Activated CD8-positive, alpha-beta T cell treated with anti-CD3 and anti-CD28 coated beads, Interleukin-2, amount 10 ng/mL, durations not matched to agents 7 days and 5 days (primary cell): ENCODE data around the gene HNRNPC. TPM values are rescaled to one million over a fixed set of nuclear protein-coding genes. Genes with fewer than 3 reads are reported as not detected.
A peak's percentile ranks its signal among the peaks of the same experiment; 100 is the strongest.
"Not testable (repeated sequence)": the region's sequence is repeated elsewhere in the genome, so short reads cannot be mapped to it uniquely, and the experiment has no call there.

Experiments used
- ATAC-seq: fragments of 150-1000 bp; cut with Tn5 transposase; one replicate; pipeline ENCODE4 v1.10.0; 2021; ENCODE audit warnings: moderate library complexity
- CTCF ChIA-PET: fragments of 350-600 bp; sonication (Branson Sonifier 250); formaldehyde crosslinking; loops from one replicate; lab custom pipeline; 2021; ENCODE audit warnings: antibody characterized with exemption; lab: Charles Lee
- POLR2A ChIA-PET: fragments of 350-600 bp; sonication (Branson Sonifier 250); formaldehyde crosslinking; loops from one replicate; lab custom pipeline; 2021; ENCODE audit warnings: antibody characterized with exemption; lab: Charles Lee
- DNase-seq: peaks from one replicate; pipeline ENCODE4 v3.0.0-alpha.2; 2020
- H3K27ac Mint-ChIP-seq: one replicate; pipeline ENCODE4 v1.8.0; 2021; ENCODE audit warnings: mild to moderate bottlenecking, mixed read lengths
- H3K27me3 Mint-ChIP-seq: one replicate; pipeline ENCODE4 v1.8.0; 2021; ENCODE audit warnings: low read depth, mixed read lengths
- H3K36me3 Mint-ChIP-seq: one replicate; pipeline ENCODE4 v1.8.0; 2021; ENCODE audit warnings: low read depth, mixed read lengths
- H3K4me1 Mint-ChIP-seq: one replicate; pipeline ENCODE4 v1.8.0; 2021; ENCODE audit warnings: low read depth, mixed read lengths
- H3K4me3 Mint-ChIP-seq: one replicate; pipeline ENCODE4 v1.8.0; 2021; ENCODE audit warnings: mild to moderate bottlenecking, mixed read lengths
- H3K9me3 Mint-ChIP-seq: one replicate; pipeline ENCODE4 v1.8.0; 2022; ENCODE audit warnings: mixed read lengths; ENCODE audit not compliant: insufficient read depth
- total RNA-seq, 2 experiments: library from RNA; stranded (reverse); gene quantifications; one replicate each; pipeline ENCODE4 v1.2.3, GENCODE V29; 2021

Gene HNRNPC
- total RNA-seq, 2 experiments from 2014 or later, result 768 to 782 TPM

- no peaks in the 10 kb centered on the region for H3K9me3 Mint-ChIP-seq
- no peak overlapping the region for H3K4me3 Mint-ChIP-seq
- no peaks in the 10 kb centered on the region for H3K27me3 Mint-ChIP-seq
- H3K27ac Mint-ChIP-seq, result no peak overlapping the region
- DNase-seq (no peak), ATAC-seq (no peak)
- ChIA-PET POLR2A (no interaction called here), CTCF (no interaction called here)
- H3K4me1 Mint-ChIP-seq, result peaks cover 56% of the 10 kb centered on the region
- H3K36me3 Mint-ChIP-seq, result peaks cover 73% of the 10 kb centered on the region
Measured at GRCh38 chr14:21219561-21220111, 49.6 kb downstream of the HNRNPC start.

- ChIA-PET POLR2A (no interaction called here), CTCF (no interaction called here)
- H3K36me3 Mint-ChIP-seq, result peaks cover 73% of the 10 kb centered on the region
- H3K27ac Mint-ChIP-seq, result no peak overlapping the region
- H3K27me3 Mint-ChIP-seq, result no peaks in the 10 kb centered on the region
- ATAC-seq (no peak), DNase-seq (no peak)
- H3K4me1 Mint-ChIP-seq, result peaks cover 56% of the 10 kb centered on the region
- no peak overlapping the region for H3K4me3 Mint-ChIP-seq
- no peaks in the 10 kb centered on the region for H3K9me3 Mint-ChIP-seq
Measured at GRCh38 chr14:21219120-21219519, 50.1 kb downstream of the HNRNPC start.

GRCh38 chr14:21215879-21216251, 53.4 kb downstream of the HNRNPC start:
- no peaks in the 10 kb centered on the region for H3K27me3 Mint-ChIP-seq

GRCh38 chr14:21215130-21215878, 53.9 kb downstream of the HNRNPC start:
- POLR2A ChIA-PET, result interaction anchor here (0.7 to 1.2 kb wide), 3 partner anchors 9 to 222 kb away, joined by 3 read pairs; no protein-coding TSS in a partner anchor
- Mint-ChIP-seq H3K27ac (peak overlapping the region; percentile 46), H3K4me1 (peaks cover 49% of the 10 kb centered on the region), H3K36me3 (peaks cover 73% of the 10 kb centered on the region), H3K9me3 (no peaks in the 10 kb centered on the region), H3K27me3 (no peaks in the 10 kb centered on the region), H3K4me3 (no peak overlapping the region)
- ATAC-seq (peak; percentile 21), DNase-seq (no peak)
- CTCF ChIA-PET, result interaction anchor here (1.2 to 1.5 kb wide), 3 partner anchors 8 to 25 kb away, joined by 3 to 4 read pairs (median 4); no protein-coding TSS in a partner anchor

More at GRCh38 chr14:21215879-21216251, 53.4 kb downstream of the HNRNPC start:
- peak; percentile 49 for ATAC-seq
- Mint-ChIP-seq H3K4me1 (peaks cover 51% of the 10 kb centered on the region), H3K4me3 (peak overlapping the region; percentile 10), H3K9me3 (no peaks in the 10 kb centered on the region), H3K27ac (peak overlapping the region; percentile 39), H3K36me3 (peaks cover 74% of the 10 kb centered on the region)
- ChIA-PET CTCF (interaction anchor here (1.5 kb wide), 1 partner anchor 24 kb away, joined by 4 read pairs; no protein-coding TSS in a partner anchor), POLR2A (no interaction called here)
- DNase-seq, result no peak

GRCh38 chr14:21213652-21214051, 55.6 kb downstream of the HNRNPC start:
- H3K9me3 Mint-ChIP-seq, result no peaks in the 10 kb centered on the region
- H3K27ac Mint-ChIP-seq, result peak overlapping the region; percentile 31
- H3K4me3 Mint-ChIP-seq, result no peak overlapping the region
- ATAC-seq (no peak), DNase-seq (no peak)
- H3K4me1 Mint-ChIP-seq, result peaks cover 40% of the 10 kb centered on the region
- peaks cover 75% of the 10 kb centered on the region for H3K36me3 Mint-ChIP-seq
- CTCF ChIA-PET, result no interaction called here
- no peaks in the 10 kb centered on the region for H3K27me3 Mint-ChIP-seq
- POLR2A ChIA-PET, result no interaction called here

GRCh38 chr14:21212824-21213223, 56.4 kb downstream of the HNRNPC start:
- CTCF ChIA-PET, ATAC-seq, H3K27me3 Mint-ChIP-seq, DNase-seq, POLR2A ChIA-PET, H3K4me3 Mint-ChIP-seq, H3K9me3 Mint-ChIP-seq, H3K27ac Mint-ChIP-seq: not testable (repeated sequence)
- Mint-ChIP-seq H3K36me3 (peaks cover 80% of the 10 kb centered on the region), H3K4me1 (peaks cover 36% of the 10 kb centered on the region)

- H3K27ac Mint-ChIP-seq, result no peak overlapping the region
Measured at GRCh38 chr14:21211509-21211908, 57.7 kb downstream of the HNRNPC start.

GRCh38 chr14:21210023-21210422, 59.2 kb downstream of the HNRNPC start:
- Mint-ChIP-seq H3K27ac (no peak overlapping the region), H3K4me1 (peaks cover 20% of the 10 kb centered on the region), H3K36me3 (peaks cover 89% of the 10 kb centered on the region), H3K27me3 (no peaks in the 10 kb centered on the region), H3K4me3 (no peak overlapping the region), H3K9me3 (no peaks in the 10 kb centered on the region)
- ATAC-seq (no peak), DNase-seq (no peak)
- CTCF ChIA-PET, result no interaction called here
- POLR2A ChIA-PET, result no interaction called here

More at GRCh38 chr14:21211509-21211908, 57.7 kb downstream of the HNRNPC start:
- no peaks in the 10 kb centered on the region for H3K27me3 Mint-ChIP-seq
- peaks cover 90% of the 10 kb centered on the region for H3K36me3 Mint-ChIP-seq
- no peaks in the 10 kb centered on the region for H3K9me3 Mint-ChIP-seq
- DNase-seq (no peak), ATAC-seq (no peak)
- POLR2A ChIA-PET, result no interaction called here
- H3K4me1 Mint-ChIP-seq, result peaks cover 34% of the 10 kb centered on the region
- CTCF ChIA-PET, result no interaction called here
- no peak overlapping the region for H3K4me3 Mint-ChIP-seq

GRCh38 chr14:21209185-21209584, 60.1 kb downstream of the HNRNPC start:
- H3K36me3 Mint-ChIP-seq, result peaks cover 89% of the 10 kb centered on the region
- no peaks in the 10 kb centered on the region for H3K9me3 Mint-ChIP-seq
- no peak for ATAC-seq
- no peak overlapping the region for H3K27ac Mint-ChIP-seq
- POLR2A ChIA-PET, result no interaction called here
- H3K27me3 Mint-ChIP-seq, result no peaks in the 10 kb centered on the region
- DNase-seq, result no peak
- peaks cover 13% of the 10 kb centered on the region for H3K4me1 Mint-ChIP-seq
- CTCF ChIA-PET, result interaction anchor here (0.6 kb wide), 1 partner anchor 1552 kb away, joined by 4 read pairs; no protein-coding TSS in a partner anchor
- H3K4me3 Mint-ChIP-seq, result no peak overlapping the region

- ChIA-PET POLR2A (no interaction called here), CTCF (no interaction called here)
- H3K36me3 Mint-ChIP-seq, result peaks cover 90% of the 10 kb centered on the region
- ATAC-seq, result no peak
- no peak overlapping the region for H3K27ac Mint-ChIP-seq
- no peak for DNase-seq
- H3K4me3 Mint-ChIP-seq, result no peak overlapping the region
- peaks cover 8% of the 10 kb centered on the region for H3K4me1 Mint-ChIP-seq
- H3K27me3 Mint-ChIP-seq, result no peaks in the 10 kb centered on the region
- H3K9me3 Mint-ChIP-seq, result no peaks in the 10 kb centered on the region
Measured at GRCh38 chr14:21208554-21208953, 60.7 kb downstream of the HNRNPC start.

- no peak overlapping the region for H3K27ac Mint-ChIP-seq
- peaks cover 88% of the 10 kb centered on the region for H3K36me3 Mint-ChIP-seq
- ChIA-PET CTCF (interaction anchor here (1.0 kb wide), 1 partner anchor 103 kb away, joined by 3 read pairs; no protein-coding TSS in a partner anchor), POLR2A (interaction anchor here (1.1 kb wide), 1 partner anchor 8 kb away, joined by 3 read pairs; no protein-coding TSS in a partner anchor)
- ATAC-seq, result no peak
- no peak for DNase-seq
- no peaks in the 10 kb centered on the region for H3K27me3 Mint-ChIP-seq
- no peaks in the 10 kb centered on the region for H3K9me3 Mint-ChIP-seq
- peaks cover 6% of the 10 kb centered on the region for H3K4me1 Mint-ChIP-seq
- no peak overlapping the region for H3K4me3 Mint-ChIP-seq
Measured at GRCh38 chr14:21206753-21207684, 62.2 kb downstream of the HNRNPC start.
